GM18951 (cell line): ENCODE data around the gene UBAP2L.

Experiments used
- POLR2A ChIP-seq: IDR thresholded peaks from 4 replicates; pipeline ENCODE4 v1.6.1; 2011; ENCODE audit warnings: mild to moderate bottlenecking; ENCODE audit not compliant: insufficient read length, insufficient read depth; ENCODE audit errors: extremely low read depth
- in situ Hi-C: fragments of 300-500 bp; cut with MboI; formaldehyde crosslinking; loops from one replicate; pipeline ENCODE4 v1.12.0; 2022; ENCODE audit warnings: low sequenced_read_pairs, mixed read lengths, inconsistent platforms; ENCODE audit not compliant: unreplicated experiment

Gene UBAP2L

DNA sequence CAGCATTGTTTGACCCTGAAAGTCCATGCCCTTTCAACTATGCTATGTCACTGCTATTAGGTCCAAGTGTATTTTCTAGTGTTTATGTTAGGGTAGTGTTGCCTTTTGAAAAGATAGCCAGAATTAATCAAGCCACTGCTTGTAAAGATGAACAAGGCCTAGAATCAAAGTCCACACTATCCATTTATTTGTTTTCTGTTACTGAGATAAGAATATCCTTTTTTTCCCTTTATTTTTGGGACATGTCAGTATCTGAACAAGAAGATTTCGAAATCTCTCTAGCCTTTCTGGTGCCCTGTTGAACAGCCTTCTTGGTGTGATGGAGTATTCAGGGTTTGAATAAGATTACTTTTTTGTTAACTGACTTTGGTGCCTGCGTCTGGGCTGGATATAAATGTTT, 16.7 kb downstream of the UBAP2L start:
- in situ Hi-C loops, result no loop called here
- no peak for TF ChIP-seq POLR2A

DNA sequence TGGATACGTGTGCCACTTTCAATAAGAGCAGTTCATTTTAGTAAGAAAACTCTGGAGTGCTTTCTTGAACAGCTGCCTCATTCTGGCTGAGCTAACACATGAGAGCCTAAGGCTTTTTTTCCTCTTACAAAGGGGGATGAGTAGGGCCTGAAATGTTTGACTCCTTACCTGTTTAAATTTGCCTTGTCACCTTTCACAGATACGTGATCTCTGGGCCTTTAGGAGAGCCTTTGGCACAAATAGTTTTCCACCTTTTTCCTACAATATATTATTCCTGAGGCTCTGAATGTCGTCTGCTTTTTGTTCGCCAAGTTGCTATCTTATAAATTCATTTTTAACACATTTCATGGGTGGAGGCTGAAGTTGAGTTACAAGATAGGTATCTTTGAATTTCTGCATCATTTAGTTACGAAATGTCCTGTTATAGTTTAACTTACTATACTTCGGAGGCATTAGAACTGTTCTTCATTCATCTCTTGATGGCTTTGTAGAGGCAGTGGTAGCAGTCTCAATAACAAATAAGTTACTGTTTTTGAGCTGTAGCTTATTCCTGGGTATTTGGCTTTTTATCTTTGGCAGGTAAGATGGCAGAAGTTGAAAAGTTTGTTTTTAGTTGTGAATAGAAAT, 17.2 kb downstream of the UBAP2L start:
- TF ChIP-seq POLR2A, result no peak
- in situ Hi-C loops, result no loop called here

DNA sequence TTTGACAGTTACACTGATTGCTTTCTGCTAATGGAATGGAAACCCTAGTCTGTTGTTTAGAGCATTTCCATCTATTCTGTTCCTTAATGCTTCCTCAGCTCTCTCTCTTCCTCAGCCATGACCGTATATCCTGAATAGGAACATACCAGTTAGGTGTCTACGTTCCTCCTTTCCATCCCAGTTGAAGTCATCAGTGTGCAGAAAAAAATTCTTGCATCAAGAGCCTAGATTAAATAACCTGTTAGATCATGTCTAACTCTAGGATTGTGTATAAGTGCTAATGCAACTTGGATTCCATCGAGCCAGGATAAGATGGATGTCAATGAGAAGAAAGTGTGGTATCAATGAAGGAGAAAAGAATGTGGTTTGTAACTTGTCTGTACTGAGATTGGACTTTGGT, 18.7 kb downstream of the UBAP2L start:
- in situ Hi-C loops, result no loop called here
- TF ChIP-seq POLR2A, result no peak

DNA sequence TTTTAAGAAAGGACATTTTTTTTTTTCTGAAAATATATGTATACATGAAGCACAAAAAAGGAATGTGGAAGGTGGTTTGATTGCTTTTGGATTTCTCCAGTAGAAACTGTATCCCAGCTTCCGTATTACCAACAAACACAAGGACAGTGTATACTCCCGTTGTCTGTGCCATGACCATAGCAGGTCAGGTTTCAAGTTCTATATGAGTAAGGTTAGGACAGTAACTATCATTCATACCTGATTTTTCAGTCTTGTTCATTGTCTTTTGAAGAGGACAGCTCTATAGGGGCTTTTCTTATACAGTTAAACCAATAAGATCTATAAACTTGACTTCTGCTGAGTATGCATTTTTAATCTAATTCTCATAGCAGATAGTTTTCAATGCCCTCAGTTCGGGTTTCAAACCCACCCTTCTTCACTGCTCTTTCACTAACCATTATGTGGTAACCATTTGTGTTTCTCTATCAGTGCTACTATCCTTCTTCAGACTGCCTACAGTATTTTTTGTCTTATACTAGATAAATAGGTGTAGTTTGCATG, 19.6 kb downstream of the UBAP2L start:
- in situ Hi-C loops, result no loop called here
- TF ChIP-seq POLR2A, result no peak

DNA sequence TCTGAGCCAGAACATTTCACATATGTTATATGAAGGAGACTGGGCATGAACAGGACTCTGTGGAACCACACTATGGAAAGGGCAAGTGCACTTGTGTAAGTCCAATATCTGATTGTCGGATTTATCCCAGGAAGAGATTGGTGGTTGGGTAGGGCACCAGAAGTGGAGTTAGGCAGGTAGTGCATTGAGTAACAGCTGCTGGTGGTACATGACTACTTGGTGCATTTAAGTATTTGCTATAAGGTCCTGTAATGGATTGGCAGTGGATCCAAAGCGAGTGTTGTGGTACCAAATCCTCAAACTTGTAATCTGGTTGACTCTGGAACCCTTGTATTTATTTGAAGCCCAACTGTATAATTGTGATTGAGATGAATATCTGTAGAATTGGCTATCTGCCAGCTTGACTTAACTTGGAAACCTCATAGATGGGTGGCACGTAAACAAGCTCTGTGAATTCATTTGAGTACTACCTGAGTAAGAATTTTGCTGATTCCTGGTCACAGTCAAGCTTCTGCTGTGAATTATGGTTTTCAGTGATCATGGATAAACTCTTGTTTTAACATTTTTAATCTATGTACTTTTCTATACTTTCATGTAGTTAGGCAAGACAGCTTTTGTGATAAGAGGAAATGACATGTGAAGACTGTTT, 21.1 kb downstream of the UBAP2L start:
- in situ Hi-C loops, result no loop called here
- TF ChIP-seq POLR2A, result no peak

DNA sequence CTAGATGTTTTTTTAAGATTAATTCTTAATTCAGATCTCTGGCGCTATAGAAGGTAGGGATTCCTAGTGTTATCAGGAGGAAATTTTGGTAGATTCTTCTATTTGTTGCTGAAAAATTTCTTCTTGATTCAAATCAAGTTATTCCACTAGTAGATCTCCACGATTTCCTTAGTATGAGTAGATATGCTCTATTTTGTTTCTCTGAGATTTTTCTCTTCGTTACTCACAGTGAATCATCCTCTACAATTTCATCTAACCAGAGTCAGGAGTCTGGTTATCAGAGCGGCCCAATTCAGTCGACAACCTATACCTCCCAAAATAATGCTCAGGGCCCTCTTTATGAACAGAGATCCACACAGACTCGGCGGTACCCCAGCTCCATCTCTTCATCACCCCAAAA, 32.9 kb downstream of the UBAP2L start:
- in situ Hi-C loops, result no loop called here
- TF ChIP-seq POLR2A, result no peak

DNA sequence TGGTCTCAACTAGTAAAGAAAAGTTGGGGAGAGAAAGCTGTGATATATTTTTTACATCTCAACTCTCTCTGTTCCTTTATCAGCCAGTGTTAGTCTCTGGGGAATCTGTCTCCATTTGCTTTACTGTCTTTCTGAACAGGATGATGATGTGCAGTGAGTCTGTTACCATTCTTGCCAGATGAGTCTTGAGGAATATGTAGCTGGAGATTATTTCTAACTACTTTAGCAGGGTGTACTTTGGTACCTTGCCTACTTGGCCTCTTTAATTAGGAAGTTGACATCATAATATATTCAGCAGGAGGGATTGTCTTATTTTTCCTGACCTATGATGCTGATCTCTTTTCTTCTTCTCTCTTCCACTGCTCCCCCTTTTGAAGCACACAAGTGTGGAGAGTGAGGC, 35.9 kb downstream of the UBAP2L start:
- in situ Hi-C loops, result no loop called here

DNA sequence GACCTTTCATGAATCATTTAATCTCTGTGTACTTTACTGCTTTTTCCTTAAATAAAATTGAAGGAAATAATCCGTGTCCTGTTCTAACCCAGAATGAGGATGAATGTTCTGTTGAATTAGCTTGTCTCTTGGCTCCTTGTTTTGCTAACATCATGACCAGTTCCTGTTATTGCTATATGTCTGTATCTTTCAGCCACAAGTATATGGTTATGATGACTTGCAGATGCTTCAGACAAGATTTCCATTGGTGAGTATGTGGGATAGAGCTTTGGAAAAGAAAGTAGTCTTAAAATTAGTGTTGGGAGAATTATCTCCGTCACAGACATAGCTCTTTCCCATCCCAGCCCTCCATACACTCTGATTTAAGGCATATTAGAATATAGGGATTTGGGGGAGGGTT, 38.0 kb downstream of the UBAP2L start:
- no peak for TF ChIP-seq POLR2A
- in situ Hi-C loops, result no loop called here

More for the DNA sequence above, 35.9 kb downstream of the UBAP2L start:
- TF ChIP-seq POLR2A, result no peak

DNA sequence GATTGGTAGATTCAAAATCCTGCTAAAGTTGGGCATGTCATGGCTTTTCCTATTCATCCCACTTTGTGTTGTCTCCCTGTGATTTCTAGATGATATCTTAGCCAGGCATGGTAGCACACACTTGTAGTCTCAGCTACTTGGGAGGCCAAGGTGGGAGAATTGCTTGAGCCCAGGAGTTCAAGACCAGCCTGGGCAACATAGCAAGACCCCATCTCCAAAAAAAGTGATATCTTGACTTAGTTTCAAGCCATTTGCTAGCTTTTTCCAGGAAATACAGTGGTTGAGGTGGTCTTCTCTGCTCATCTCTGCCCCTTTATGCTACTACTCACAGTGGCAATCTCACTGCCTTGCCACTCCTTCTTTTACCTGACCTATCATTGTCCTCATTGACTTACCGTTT, 39.4 kb downstream of the UBAP2L start:
- in situ Hi-C loops, result no loop called here

DNA sequence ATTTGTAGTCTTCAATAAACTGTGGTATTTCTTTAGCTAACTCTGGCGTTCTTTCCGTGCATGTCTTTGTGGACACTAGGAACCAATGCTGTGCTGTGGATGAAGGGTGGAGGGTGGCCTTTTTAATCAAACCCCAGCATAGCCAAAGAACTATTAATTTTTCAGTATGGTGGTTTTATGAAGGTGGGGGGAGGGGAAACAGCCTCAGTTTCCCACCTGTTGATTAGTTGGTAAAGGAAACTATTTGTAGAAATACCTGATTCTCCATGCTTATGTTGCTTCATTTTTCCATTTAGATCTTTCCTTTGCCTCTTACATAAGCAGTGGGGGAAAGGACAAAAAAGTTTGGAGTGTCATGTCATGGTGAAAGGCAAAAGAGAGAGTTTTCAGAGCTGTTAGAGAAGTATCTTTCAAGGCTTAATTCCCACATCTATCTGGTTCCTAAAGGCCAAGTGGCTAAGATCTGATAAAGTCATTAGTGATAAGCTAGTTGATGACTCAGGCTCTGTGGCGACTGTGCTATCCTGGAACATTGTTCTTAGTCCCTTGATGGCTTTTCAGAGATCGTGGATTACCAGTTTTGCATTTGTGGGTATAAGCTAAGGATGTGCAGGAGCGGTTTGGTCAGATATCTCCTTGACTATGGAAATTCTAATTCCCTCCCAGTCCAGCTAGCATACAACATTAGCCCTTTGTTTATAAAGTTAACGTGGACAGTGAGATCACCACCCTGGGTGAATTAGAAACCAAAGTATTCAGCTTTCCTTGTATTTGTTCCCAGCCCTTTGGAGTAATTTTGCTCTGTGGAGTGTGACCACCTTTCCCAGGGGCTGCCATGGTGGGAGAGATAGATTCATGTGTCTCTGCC, 42.9 kb downstream of the UBAP2L start:
- in situ Hi-C loops, result no loop called here

More for the DNA sequence above, 39.4 kb downstream of the UBAP2L start:
- TF ChIP-seq POLR2A, result no peak

DNA sequence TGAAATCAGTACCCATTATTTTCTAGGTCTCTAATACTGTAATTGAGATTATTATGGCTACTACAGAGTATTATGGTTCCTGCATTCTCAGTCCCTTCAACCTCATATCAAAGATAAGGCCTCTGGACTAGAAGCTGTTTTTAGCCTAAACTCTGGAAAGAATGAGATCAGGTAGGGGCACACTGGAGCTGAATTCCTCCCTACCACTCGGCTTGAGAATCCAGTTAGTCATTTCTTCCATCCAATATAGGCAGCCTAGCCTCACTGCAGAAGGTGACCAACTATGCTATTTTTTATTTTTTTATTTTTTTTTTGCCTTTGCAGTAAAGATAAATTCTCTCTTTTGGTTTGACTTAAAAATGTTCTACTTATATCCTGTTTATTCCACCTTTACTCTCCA, 43.7 kb downstream of the UBAP2L start:
- in situ Hi-C loops, result no loop called here

More for the DNA sequence above, 42.9 kb downstream of the UBAP2L start:
- TF ChIP-seq POLR2A, result no peak

DNA sequence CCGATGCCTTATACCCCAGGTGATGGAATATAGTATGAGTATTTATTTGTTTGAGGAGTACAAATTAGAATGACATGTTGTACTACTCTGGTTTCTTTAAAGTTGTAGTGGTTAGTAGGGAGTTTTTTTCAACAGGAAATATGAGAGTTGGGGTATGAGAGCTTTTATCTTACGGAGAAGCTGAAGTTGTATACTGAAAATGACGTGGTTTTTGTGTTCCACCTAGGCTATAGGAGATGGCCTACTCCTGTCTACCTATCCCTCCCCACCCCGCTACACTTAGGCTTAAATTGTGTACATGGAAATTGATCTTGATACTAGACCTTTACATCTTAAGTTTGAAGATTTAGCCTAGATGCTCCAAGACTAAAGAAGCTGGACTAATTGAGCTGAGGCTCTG, 44.8 kb downstream of the UBAP2L start:
- in situ Hi-C loops, result no loop called here
- no peak for TF ChIP-seq POLR2A

More for the DNA sequence above, 43.7 kb downstream of the UBAP2L start:
- no peak for TF ChIP-seq POLR2A

DNA sequence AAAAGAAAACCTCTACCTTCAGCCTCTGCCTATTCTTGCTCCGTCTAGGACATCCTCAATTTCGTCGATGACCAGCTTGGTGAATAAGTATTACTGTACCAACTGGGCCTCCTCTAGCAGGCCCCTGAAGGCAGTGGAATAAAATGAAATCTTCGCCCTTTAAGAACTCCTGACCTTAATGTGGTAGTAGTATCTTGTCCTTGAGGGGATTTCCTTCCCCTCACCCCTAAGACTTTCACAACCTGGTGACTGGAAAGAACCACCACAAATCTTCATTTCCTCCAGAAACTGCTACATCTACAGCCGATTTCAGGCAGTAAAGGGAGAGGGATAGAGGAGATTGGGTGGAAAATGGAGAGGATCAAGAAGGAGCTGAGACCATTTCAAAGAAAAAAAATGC, 50.1 kb downstream of the UBAP2L start:
- TF ChIP-seq POLR2A, result no peak
- in situ Hi-C loops, result loop anchor here (10.0 kb wide), 1 partner anchor 86 kb away; no protein-coding TSS in a partner anchor
